Measurements from ENCODE around the gene ENPP4. TPM values are rescaled to one million over a fixed set of nuclear protein-coding genes. Genes with fewer than 3 reads are reported as not detected.
"Not testable (repeated sequence)": the region's sequence is repeated elsewhere in the genome, so short reads cannot be mapped to it uniquely, and the experiment has no call there.

ENPP4 gene
- total RNA-seq, 2 donors from 2014 or later: 21.8 to 32.2 TPM

- DNase-seq (ENCODE audit: low spot score) (no peak), ATAC-seq (ENCODE audit: insufficient number of reproducible peaks, low FRiP score, low read depth) (no peak)
- no peaks in the 10 kb centered on the region for H3K9me3 ChIP-seq
- H3K27me3 ChIP-seq (replicated peaks; ENCODE audit: insufficient read depth): no peaks in the 10 kb centered on the region
- peak overlapping the region; percentile 96 for H3K4me3 ChIP-seq
- TF ChIP-seq, protein P1, sequence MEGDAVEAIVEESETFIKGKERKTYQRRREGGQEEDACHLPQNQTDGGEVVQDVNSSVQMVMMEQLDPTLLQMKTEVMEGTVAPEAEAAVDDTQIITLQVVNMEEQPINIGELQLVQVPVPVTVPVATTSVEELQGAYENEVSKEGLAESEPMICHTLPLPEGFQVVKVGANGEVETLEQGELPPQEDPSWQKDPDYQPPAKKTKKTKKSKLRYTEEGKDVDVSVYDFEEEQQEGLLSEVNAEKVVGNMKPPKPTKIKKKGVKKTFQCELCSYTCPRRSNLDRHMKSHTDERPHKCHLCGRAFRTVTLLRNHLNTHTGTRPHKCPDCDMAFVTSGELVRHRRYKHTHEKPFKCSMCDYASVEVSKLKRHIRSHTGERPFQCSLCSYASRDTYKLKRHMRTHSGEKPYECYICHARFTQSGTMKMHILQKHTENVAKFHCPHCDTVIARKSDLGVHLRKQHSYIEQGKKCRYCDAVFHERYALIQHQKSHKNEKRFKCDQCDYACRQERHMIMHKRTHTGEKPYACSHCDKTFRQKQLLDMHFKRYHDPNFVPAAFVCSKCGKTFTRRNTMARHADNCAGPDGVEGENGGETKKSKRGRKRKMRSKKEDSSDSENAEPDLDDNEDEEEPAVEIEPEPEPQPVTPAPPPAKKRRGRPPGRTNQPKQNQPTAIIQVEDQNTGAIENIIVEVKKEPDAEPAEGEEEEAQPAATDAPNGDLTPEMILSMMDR (IDR thresholded peaks at IDR 0.05): no peak
- peak overlapping the region; percentile 54 to 71 for H3K27ac ChIP-seq
- H3K4me1 ChIP-seq (ENCODE audit: control insufficient read depth in 1 of 2, low read depth in 2 of 2): peaks cover 8 to 14% of the 10 kb centered on the region in 2 donors
- H3K36me3 ChIP-seq: no peaks in the 10 kb centered on the region
Observed at GRCh38 chr6:46130666-46131065, 877 bp downstream of the ENPP4 start.

- not testable (repeated sequence) for ATAC-seq (ENCODE audit: insufficient number of reproducible peaks, low FRiP score, low read depth); DNase-seq (ENCODE audit: low spot score)
Observed at GRCh38 chr6:46131291-46131690, 1.5 kb downstream of the ENPP4 start.

DNA sequence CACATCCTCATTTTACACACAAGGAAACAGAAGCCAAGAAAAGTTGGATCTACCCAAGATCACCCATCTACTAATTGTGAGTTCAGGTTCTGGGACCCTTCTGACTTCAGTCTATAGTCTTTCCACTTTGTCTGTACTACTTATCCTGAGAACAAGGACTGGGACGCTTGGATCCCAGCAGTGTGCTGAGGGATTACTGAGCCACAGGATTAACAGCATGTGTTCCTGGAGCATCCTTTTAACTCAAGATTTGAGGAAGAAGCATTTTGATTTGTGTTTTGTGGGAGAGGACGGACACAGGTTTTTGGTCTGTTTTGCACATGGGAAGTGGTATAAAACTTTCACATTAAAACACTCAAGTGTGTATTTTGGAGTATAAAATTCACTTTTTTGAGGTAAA, 4.4 kb downstream of the ENPP4 start:
- no peaks in the 10 kb centered on the region for H3K27me3 ChIP-seq (replicated peaks; ENCODE audit: insufficient read depth)
- no peak overlapping the region for H3K4me3 ChIP-seq
- DNase-seq (ENCODE audit: low spot score): no peak
- no peak for ATAC-seq (ENCODE audit: insufficient number of reproducible peaks, low FRiP score, low read depth)
- H3K36me3 ChIP-seq: no peaks in the 10 kb centered on the region
- TF ChIP-seq, protein P1 (IDR thresholded peaks at IDR 0.05): no peak
- no peak overlapping the region for H3K27ac ChIP-seq
- no peaks in the 10 kb centered on the region for H3K9me3 ChIP-seq
- H3K4me1 ChIP-seq (ENCODE audit: control insufficient read depth in 1 of 2, low read depth in 2 of 2): peaks cover 4 to 9% of the 10 kb centered on the region in 2 donors

More at GRCh38 chr6:46131291-46131690, 1.5 kb downstream of the ENPP4 start:
- H3K27ac ChIP-seq; H3K4me3 ChIP-seq; H3K36me3 ChIP-seq; H3K27me3 ChIP-seq (replicated peaks; ENCODE audit: insufficient read depth); H3K9me3 ChIP-seq: not testable (repeated sequence)
- peaks cover 8 to 14% of the 10 kb centered on the region in 2 donors for H3K4me1 ChIP-seq (ENCODE audit: control insufficient read depth in 1 of 2, low read depth in 2 of 2)

DNA sequence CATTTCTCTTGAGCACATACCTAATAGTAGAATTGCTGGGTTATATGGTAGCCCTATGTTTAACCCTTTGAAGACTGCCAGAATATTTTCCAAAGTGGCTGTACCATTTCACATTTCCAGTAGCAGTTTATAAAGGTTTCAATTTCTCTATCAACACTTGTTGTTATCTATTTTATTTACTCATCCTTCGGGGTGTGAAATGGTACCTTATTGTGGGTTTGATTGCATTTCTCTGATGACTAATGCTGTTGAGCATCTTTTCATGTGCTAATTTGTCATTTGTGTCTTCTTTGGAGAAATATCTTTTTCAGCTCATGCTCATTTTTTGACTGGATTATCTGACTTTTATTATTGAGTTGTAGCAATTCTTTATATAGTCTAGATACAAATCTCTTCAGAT, 5.4 kb downstream of the ENPP4 start:
- H3K4me3 ChIP-seq: no peak overlapping the region
- H3K27me3 ChIP-seq (replicated peaks; ENCODE audit: insufficient read depth): no peaks in the 10 kb centered on the region
- TF ChIP-seq, protein P1 (IDR thresholded peaks at IDR 0.05): no peak
- DNase-seq (ENCODE audit: low spot score) (no peak), ATAC-seq (ENCODE audit: insufficient number of reproducible peaks, low FRiP score, low read depth) (no peak)
- H3K36me3 ChIP-seq: no peaks in the 10 kb centered on the region
- H3K4me1 ChIP-seq (ENCODE audit: control insufficient read depth in 1 of 2, low read depth in 2 of 2): peaks cover 4 to 6% of the 10 kb centered on the region in 2 donors
- H3K9me3 ChIP-seq: no peaks in the 10 kb centered on the region
- H3K27ac ChIP-seq: no peak overlapping the region

- H3K4me1 ChIP-seq (ENCODE audit: control insufficient read depth in 1 of 2, low read depth in 2 of 2): peaks cover 4 to 6% of the 10 kb centered on the region in 2 donors
- no peaks in the 10 kb centered on the region for H3K27me3 ChIP-seq (replicated peaks; ENCODE audit: insufficient read depth)
- H3K9me3 ChIP-seq: no peaks in the 10 kb centered on the region
- H3K36me3 ChIP-seq: no peaks in the 10 kb centered on the region
- H3K4me3 ChIP-seq: no peak overlapping the region
- DNase-seq (ENCODE audit: low spot score) (no peak), ATAC-seq (ENCODE audit: insufficient number of reproducible peaks, low FRiP score, low read depth) (no peak)
- no peak overlapping the region for H3K27ac ChIP-seq
- TF ChIP-seq, protein P1 (IDR thresholded peaks at IDR 0.05): no peak
Observed at GRCh38 chr6:46136831-46137230, 7.0 kb downstream of the ENPP4 start.

DNA sequence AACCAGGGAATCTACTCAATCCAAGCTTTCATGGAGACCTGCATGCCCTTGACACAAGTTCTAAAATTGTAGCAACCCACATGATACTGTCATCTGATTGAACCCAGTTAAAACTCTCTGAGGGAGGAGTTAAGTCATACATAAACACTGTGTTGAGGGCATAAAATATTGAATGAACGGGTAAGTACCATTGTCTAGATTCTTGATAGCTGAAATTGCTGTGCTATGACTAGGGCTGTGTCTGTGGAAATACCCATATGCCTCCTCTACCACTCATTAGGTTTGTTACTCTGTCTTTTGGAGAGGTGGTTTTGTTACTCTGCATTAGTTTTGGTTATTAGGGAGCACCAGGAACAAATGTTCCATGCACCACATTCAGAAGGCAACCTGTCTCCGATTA, 7.6 kb downstream of the ENPP4 start:
- TF ChIP-seq, protein P1 (IDR thresholded peaks at IDR 0.05): no peak
- H3K4me3 ChIP-seq: no peak overlapping the region
- DNase-seq (ENCODE audit: low spot score) (no peak), ATAC-seq (ENCODE audit: insufficient number of reproducible peaks, low FRiP score, low read depth) (no peak)
- no peaks in the 10 kb centered on the region for H3K27me3 ChIP-seq (replicated peaks; ENCODE audit: insufficient read depth)
- no peaks in the 10 kb centered on the region for H3K36me3 ChIP-seq
- H3K9me3 ChIP-seq: no peaks in the 10 kb centered on the region
- no peak overlapping the region for H3K27ac ChIP-seq
- H3K4me1 ChIP-seq (ENCODE audit: control insufficient read depth in 1 of 2, low read depth in 2 of 2): peaks cover 4 to 6% of the 10 kb centered on the region in 2 donors
